ENCODE measurements around the gene SERPINB13. TPM values are rescaled to one million over a fixed set of nuclear protein-coding genes. Genes with fewer than 3 reads are reported as not detected.

SERPINB13 gene
- total RNA-seq, 1 donor from 2014 or later: not detected

- Mint-ChIP-seq H3K36me3 (ENCODE audit: low read depth) (no peaks in the 10 kb centered on the region), H3K4me1 (ENCODE audit: low read depth) (no peaks in the 10 kb centered on the region), H3K27me3 (ENCODE audit: insufficient read depth) (peaks cover 12% of the 10 kb centered on the region), H3K9me3 (no peaks in the 10 kb centered on the region), H3K27ac (no peak overlapping the region), H3K4me3 (no peak overlapping the region)
- intact Hi-C loops (cut with micrococcal nuclease): no loop called here
- DNase-seq (ENCODE audit: low spot score): no peak
Observed at GRCh38 chr18:63567276-63567675, 19.9 kb upstream of the SERPINB13 start.

- Mint-ChIP-seq H3K27ac (no peak overlapping the region), H3K9me3 (no peaks in the 10 kb centered on the region), H3K36me3 (ENCODE audit: low read depth) (no peaks in the 10 kb centered on the region), H3K4me1 (ENCODE audit: low read depth) (no peaks in the 10 kb centered on the region), H3K27me3 (ENCODE audit: insufficient read depth) (peaks cover 16% of the 10 kb centered on the region), H3K4me3 (no peak overlapping the region)
- intact Hi-C loops (cut with micrococcal nuclease): no loop called here
- no peak for DNase-seq (ENCODE audit: low spot score)
Observed at GRCh38 chr18:63567825-63568224, 19.3 kb upstream of the SERPINB13 start.

- Mint-ChIP-seq H3K4me3 (no peak overlapping the region), H3K9me3 (no peaks in the 10 kb centered on the region), H3K4me1 (ENCODE audit: low read depth) (no peaks in the 10 kb centered on the region), H3K27ac (no peak overlapping the region), H3K27me3 (ENCODE audit: insufficient read depth) (peaks cover 17% of the 10 kb centered on the region), H3K36me3 (ENCODE audit: low read depth) (no peaks in the 10 kb centered on the region)
- no peak for DNase-seq (ENCODE audit: low spot score)
- intact Hi-C loops (cut with micrococcal nuclease): no loop called here
Observed at GRCh38 chr18:63570721-63571120, 16.4 kb upstream of the SERPINB13 start.

- H3K27ac Mint-ChIP-seq: no peak overlapping the region
- intact Hi-C loops (cut with micrococcal nuclease): no loop called here
- H3K36me3 Mint-ChIP-seq (ENCODE audit: low read depth): no peaks in the 10 kb centered on the region
- no peaks in the 10 kb centered on the region for H3K4me1 Mint-ChIP-seq (ENCODE audit: low read depth)
- DNase-seq (ENCODE audit: low spot score): no peak
- no peaks in the 10 kb centered on the region for H3K9me3 Mint-ChIP-seq
- peaks cover 26% of the 10 kb centered on the region for H3K27me3 Mint-ChIP-seq (ENCODE audit: insufficient read depth)
- no peak overlapping the region for H3K4me3 Mint-ChIP-seq
Observed at GRCh38 chr18:63575681-63576080, 11.5 kb upstream of the SERPINB13 start.

GRCh38 chr18:63578357-63578958 is 8.7 kb upstream of the SERPINB13 start:
- Mint-ChIP-seq H3K27me3 (ENCODE audit: insufficient read depth) (peaks cover 18% of the 10 kb centered on the region), H3K4me1 (ENCODE audit: low read depth) (no peaks in the 10 kb centered on the region), H3K27ac (no peak overlapping the region), H3K4me3 (no peak overlapping the region), H3K9me3 (no peaks in the 10 kb centered on the region), H3K36me3 (ENCODE audit: low read depth) (no peaks in the 10 kb centered on the region)
- intact Hi-C loops (cut with micrococcal nuclease): loop anchor here (1.0 kb wide), 1 partner anchor 60 kb away; no protein-coding TSS in a partner anchor
- DNase-seq (ENCODE audit: low spot score): no peak

- no peaks in the 10 kb centered on the region for H3K4me1 Mint-ChIP-seq (ENCODE audit: low read depth)
- no peak overlapping the region for H3K27ac Mint-ChIP-seq
- no peaks in the 10 kb centered on the region for H3K36me3 Mint-ChIP-seq (ENCODE audit: low read depth)
- intact Hi-C loops (cut with micrococcal nuclease): no loop called here
- no peak overlapping the region for H3K4me3 Mint-ChIP-seq
- no peaks in the 10 kb centered on the region for H3K9me3 Mint-ChIP-seq
- peaks cover 18% of the 10 kb centered on the region for H3K27me3 Mint-ChIP-seq (ENCODE audit: insufficient read depth)
- no peak for DNase-seq (ENCODE audit: low spot score)
Observed at GRCh38 chr18:63579616-63580015, 7.5 kb upstream of the SERPINB13 start.

- intact Hi-C loops (cut with micrococcal nuclease): no loop called here
- H3K4me1 Mint-ChIP-seq (ENCODE audit: low read depth): no peaks in the 10 kb centered on the region
- no peak overlapping the region for H3K27ac Mint-ChIP-seq
- peaks cover 2% of the 10 kb centered on the region for H3K27me3 Mint-ChIP-seq (ENCODE audit: insufficient read depth)
- H3K36me3 Mint-ChIP-seq (ENCODE audit: low read depth): no peaks in the 10 kb centered on the region
- H3K9me3 Mint-ChIP-seq: no peaks in the 10 kb centered on the region
- no peak overlapping the region for H3K4me3 Mint-ChIP-seq
- DNase-seq (ENCODE audit: low spot score): no peak
Observed at GRCh38 chr18:63585988-63586387, 1.2 kb upstream of the SERPINB13 start.

- Mint-ChIP-seq H3K36me3 (ENCODE audit: low read depth) (no peaks in the 10 kb centered on the region), H3K9me3 (no peaks in the 10 kb centered on the region), H3K4me3 (no peak overlapping the region), H3K27me3 (ENCODE audit: insufficient read depth) (peaks cover 4% of the 10 kb centered on the region), H3K27ac (no peak overlapping the region), H3K4me1 (ENCODE audit: low read depth) (no peaks in the 10 kb centered on the region)
- DNase-seq (ENCODE audit: low spot score): no peak
- intact Hi-C loops (cut with micrococcal nuclease): no loop called here
Observed at GRCh38 chr18:63586431-63586830, 712 bp upstream of the SERPINB13 start.

GRCh38 chr18:63588909-63589308 is 1.8 kb downstream of the SERPINB13 start:
- peaks cover 4% of the 10 kb centered on the region for H3K27me3 Mint-ChIP-seq (ENCODE audit: insufficient read depth)
- no peaks in the 10 kb centered on the region for H3K9me3 Mint-ChIP-seq
- H3K36me3 Mint-ChIP-seq (ENCODE audit: low read depth): no peaks in the 10 kb centered on the region
- H3K4me3 Mint-ChIP-seq: no peak overlapping the region
- no peaks in the 10 kb centered on the region for H3K4me1 Mint-ChIP-seq (ENCODE audit: low read depth)
- intact Hi-C loops (cut with micrococcal nuclease): no loop called here
- DNase-seq (ENCODE audit: low spot score): no peak
- no peak overlapping the region for H3K27ac Mint-ChIP-seq

GRCh38 chr18:63590373-63590772 is 3.2 kb downstream of the SERPINB13 start:
- peaks cover 4% of the 10 kb centered on the region for H3K27me3 Mint-ChIP-seq (ENCODE audit: insufficient read depth)
- no peak overlapping the region for H3K4me3 Mint-ChIP-seq
- intact Hi-C loops (cut with micrococcal nuclease): no loop called here

GRCh38 chr18:63590966-63591695 is 4.0 kb downstream of the SERPINB13 start:
- no peaks in the 10 kb centered on the region for H3K4me1 Mint-ChIP-seq (ENCODE audit: low read depth)
- H3K9me3 Mint-ChIP-seq: no peaks in the 10 kb centered on the region
- no peak for DNase-seq (ENCODE audit: low spot score)
- no peak overlapping the region for H3K27ac Mint-ChIP-seq
- no peaks in the 10 kb centered on the region for H3K36me3 Mint-ChIP-seq (ENCODE audit: low read depth)
- no peak overlapping the region for H3K4me3 Mint-ChIP-seq
- intact Hi-C loops (cut with micrococcal nuclease): no loop called here
- peaks cover 4% of the 10 kb centered on the region for H3K27me3 Mint-ChIP-seq (ENCODE audit: insufficient read depth)

More at GRCh38 chr18:63590373-63590772, 3.2 kb downstream of the SERPINB13 start:
- no peaks in the 10 kb centered on the region for H3K4me1 Mint-ChIP-seq (ENCODE audit: low read depth)
- no peaks in the 10 kb centered on the region for H3K9me3 Mint-ChIP-seq
- H3K27ac Mint-ChIP-seq: no peak overlapping the region
- H3K36me3 Mint-ChIP-seq (ENCODE audit: low read depth): no peaks in the 10 kb centered on the region
- DNase-seq (ENCODE audit: low spot score): no peak

- Mint-ChIP-seq H3K4me3 (no peak overlapping the region), H3K27ac (no peak overlapping the region), H3K27me3 (ENCODE audit: insufficient read depth) (peaks cover 4% of the 10 kb centered on the region), H3K9me3 (no peaks in the 10 kb centered on the region), H3K4me1 (ENCODE audit: low read depth) (no peaks in the 10 kb centered on the region), H3K36me3 (ENCODE audit: low read depth) (no peaks in the 10 kb centered on the region)
- intact Hi-C loops (cut with micrococcal nuclease): no loop called here
- DNase-seq (ENCODE audit: low spot score): no peak
Observed at GRCh38 chr18:63591725-63592124, 4.6 kb downstream of the SERPINB13 start.

GRCh38 chr18:63592471-63592870 is 5.3 kb downstream of the SERPINB13 start:
- H3K4me3 Mint-ChIP-seq: no peak overlapping the region
- H3K27ac Mint-ChIP-seq: no peak overlapping the region
- no peak for DNase-seq (ENCODE audit: low spot score)
- intact Hi-C loops (cut with micrococcal nuclease): no loop called here
- no peaks in the 10 kb centered on the region for H3K4me1 Mint-ChIP-seq (ENCODE audit: low read depth)
- peaks cover 4% of the 10 kb centered on the region for H3K27me3 Mint-ChIP-seq (ENCODE audit: insufficient read depth)
- no peaks in the 10 kb centered on the region for H3K36me3 Mint-ChIP-seq (ENCODE audit: low read depth)
- H3K9me3 Mint-ChIP-seq: no peaks in the 10 kb centered on the region
